H9 (cell line): ENCODE data around the gene PEPD. TPM values are rescaled to one million over a fixed set of nuclear protein-coding genes. Genes with fewer than 3 reads are reported as not detected.

ENCODE experiments used
- DNase-seq: peaks from one replicate; pipeline ENCODE4 v3.0.0-alpha.2; 2017
- H2AFZ ChIP-seq: one replicate; pipeline ENCODE4 v1.6.1; 2013; ENCODE audit warnings: mild to moderate bottlenecking, low read length, control low read depth, moderate library complexity
- H2AK5ac ChIP-seq: 2 replicates; pipeline ENCODE4 v1.6.1; 2013; ENCODE audit warnings: low read length, control low read depth, mixed read lengths; ENCODE audit not compliant: insufficient read length
- H2BK120ac ChIP-seq: one replicate; pipeline ENCODE4 v1.6.1; 2013; ENCODE audit warnings: low read depth, mild to moderate bottlenecking, low read length, control low read depth, inconsistent platforms; ENCODE audit not compliant: poor library complexity, severe bottlenecking
- H2BK12ac ChIP-seq: 2 replicates; pipeline ENCODE4 v1.6.1; 2013; ENCODE audit warnings: low read length, control low read depth, mixed read lengths, low read depth; ENCODE audit not compliant: insufficient read length
- H2BK15ac ChIP-seq: 2 replicates; pipeline ENCODE4 v1.6.1; 2013; ENCODE audit warnings: low read depth, low read length, control low read depth
- H2BK20ac ChIP-seq: one replicate; pipeline ENCODE4 v1.6.1; 2013; ENCODE audit warnings: low read depth, mild to moderate bottlenecking, low read length, control low read depth, inconsistent platforms; ENCODE audit not compliant: poor library complexity, severe bottlenecking
- H2BK5ac ChIP-seq: 2 replicates; pipeline ENCODE4 v1.6.1; 2013; ENCODE audit warnings: low read length, control low read depth, mixed read lengths; ENCODE audit not compliant: insufficient read length
- H3K14ac ChIP-seq: 2 replicates; pipeline ENCODE4 v1.6.1; 2013; ENCODE audit warnings: low read length, control low read depth; ENCODE audit not compliant: insufficient read depth
- H3K18ac ChIP-seq: 2 replicates; pipeline ENCODE4 v1.6.1; 2013; ENCODE audit warnings: low read depth, mild to moderate bottlenecking, mixed read lengths, low read length, control low read depth; ENCODE audit not compliant: insufficient read length
- H3K23ac ChIP-seq: 2 replicates; pipeline ENCODE4 v1.6.1; 2013; ENCODE audit warnings: low read length, control low read depth, mixed read lengths, low read depth; ENCODE audit not compliant: insufficient read length
- H3K23me2 ChIP-seq: 2 replicates; pipeline ENCODE4 v1.6.1; 2013; ENCODE audit warnings: low read depth, mild to moderate bottlenecking, mixed read lengths, low read length, control low read depth; ENCODE audit not compliant: insufficient read length, poor library complexity, severe bottlenecking
- H3K27ac ChIP-seq: 2 replicates; pipeline ENCODE4 v1.5.1; 2013; ENCODE audit warnings: low read length, control low read depth, mixed read lengths, low read depth; ENCODE audit not compliant: insufficient read length
- H3K27me3 ChIP-seq: 2 replicates; pipeline ENCODE4 v1.6.1; 2013; ENCODE audit warnings: low read length, control low read depth, inconsistent platforms; ENCODE audit not compliant: insufficient read depth
- H3K4ac ChIP-seq: 2 replicates; pipeline ENCODE4 v1.6.1; 2013; ENCODE audit warnings: low read depth, mild to moderate bottlenecking, control low read depth, inconsistent platforms, low read length, moderate library complexity
- H3K4me1 ChIP-seq: 2 replicates; pipeline ENCODE4 v1.6.1; 2013; ENCODE audit warnings: low read length, control low read depth, inconsistent platforms; ENCODE audit not compliant: insufficient read depth
- H3K4me2 ChIP-seq: 2 replicates; pipeline ENCODE4 v1.6.1; 2013; ENCODE audit warnings: low read length, control low read depth, mixed read lengths; ENCODE audit not compliant: insufficient read length, insufficient read depth
- H3K56ac ChIP-seq: 2 replicates; pipeline ENCODE4 v1.6.1; 2013; ENCODE audit warnings: low read depth, mild to moderate bottlenecking, mixed read lengths, low read length, control low read depth; ENCODE audit not compliant: insufficient read length
- H3K79me1 ChIP-seq: 2 replicates; pipeline ENCODE4 v1.6.1; 2013; ENCODE audit warnings: low read depth, mild to moderate bottlenecking, moderate library complexity, low read length, control low read depth, inconsistent platforms; ENCODE audit not compliant: insufficient read depth, poor library complexity, severe bottlenecking
- H3K79me2 ChIP-seq: 2 replicates; pipeline ENCODE4 v1.6.1; 2013; ENCODE audit warnings: low read length, control low read depth, inconsistent platforms; ENCODE audit not compliant: insufficient read depth
- H3K9ac ChIP-seq: 2 replicates; pipeline ENCODE4 v1.6.1; 2013; ENCODE audit warnings: low read length, control low read depth, mixed read lengths; ENCODE audit not compliant: insufficient read length; ENCODE audit errors: extremely low read depth
- H3K9me3 ChIP-seq: one replicate; pipeline ENCODE4 v1.6.1; 2013; ENCODE audit warnings: low read depth, low read length, inconsistent platforms; ENCODE audit not compliant: control insufficient read depth
- H3T11ph ChIP-seq: one replicate; pipeline ENCODE4 v1.6.1; 2013; ENCODE audit warnings: mild to moderate bottlenecking, low read length, control low read depth, inconsistent platforms
- H4K20me1 ChIP-seq: one replicate; pipeline ENCODE4 v1.6.1; 2013; ENCODE audit not compliant: control insufficient read depth, insufficient read length, insufficient read depth
- H4K5ac ChIP-seq: 2 replicates; pipeline ENCODE4 v1.6.1; 2013; ENCODE audit warnings: low read depth, mild to moderate bottlenecking, mixed read lengths, low read length, control low read depth; ENCODE audit not compliant: insufficient read length
- H4K8ac ChIP-seq: replicated peaks from 2 replicates; pipeline ENCODE4 v1.6.1; 2013; ENCODE audit warnings: low read length, control low read depth, mixed read lengths, low read depth; ENCODE audit not compliant: insufficient read length
- H4K91ac ChIP-seq: 2 replicates; pipeline ENCODE4 v1.6.1; 2013; ENCODE audit warnings: low read depth, mild to moderate bottlenecking, moderate library complexity, mixed read lengths, low read length, control low read depth; ENCODE audit not compliant: insufficient read length
- H3K27ac Mint-ChIP-seq, 3 experiments: 2 replicates in 2 of 3; 3 replicates in 1 of 3; pipeline ENCODE4 v1.8.0; 2020 to 2021; ENCODE audit warnings: mixed read lengths in 3 of 3, mild to moderate bottlenecking in 1 of 3, moderate library complexity in 1 of 3
- H3K27me3 Mint-ChIP-seq: 2 replicates; pipeline ENCODE4 v1.8.0; 2021; ENCODE audit warnings: low read depth, mild to moderate bottlenecking, moderate library complexity, mixed read lengths
- H3K36me3 Mint-ChIP-seq, 3 experiments: 2 replicates in 2 of 3; 3 replicates in 1 of 3; pipeline ENCODE4 v1.8.0; 2020 to 2021; ENCODE audit warnings: low read depth in 3 of 3, mixed read lengths in 3 of 3; ENCODE audit not compliant: insufficient read depth in 1 of 3
- H3K4me1 Mint-ChIP-seq, 2 experiments: 2 replicates each; pipeline ENCODE4 v1.8.0; 2020; ENCODE audit warnings: mixed read lengths in 2 of 2
- H3K4me3 Mint-ChIP-seq, 2 experiments: 2 replicates in 1 of 2; 3 replicates in 1 of 2; pipeline ENCODE4 v1.8.0; 2020 to 2021; ENCODE audit warnings: mild to moderate bottlenecking in 2 of 2, mixed read lengths in 2 of 2, moderate library complexity in 1 of 2
- H3K9me3 Mint-ChIP-seq, 2 experiments: 2 replicates in 1 of 2; 3 replicates in 1 of 2; pipeline ENCODE4 v1.8.0; 2020; ENCODE audit warnings: mild to moderate bottlenecking in 2 of 2, mixed read lengths in 2 of 2, moderate library complexity in 1 of 2
- CTCF ChIP-seq: fragments of 200-600 bp; sonication (generic); conservative IDR thresholded peaks from 3 replicates; pipeline ENCODE4 v1.8.0; 2021; ENCODE audit warnings: antibody characterized with exemption, mild to moderate bottlenecking
- WGBS: extraction: QIAGEN DNeasy Blood & Tissue Kit; methylation state at CpG from one replicate; pipeline ENCODE4 v1.1.7; 2013; ENCODE audit warnings: missing lambda C conversion rate, low lambda C conversion rate, mixed read lengths; ENCODE audit not compliant: insufficient read length; ENCODE audit errors: extremely low coverage; 5-methylcytosine and 5-hydroxymethylcytosine counted together
- total RNA-seq: library from RNA; stranded (reverse); gene quantifications from 2 replicates; pipeline ENCODE4 v1.2.1, GENCODE V29; 2021

The PEPD gene
- total RNA-seq, 1 experiment from 2014 or later: 52.8 TPM

DNA sequence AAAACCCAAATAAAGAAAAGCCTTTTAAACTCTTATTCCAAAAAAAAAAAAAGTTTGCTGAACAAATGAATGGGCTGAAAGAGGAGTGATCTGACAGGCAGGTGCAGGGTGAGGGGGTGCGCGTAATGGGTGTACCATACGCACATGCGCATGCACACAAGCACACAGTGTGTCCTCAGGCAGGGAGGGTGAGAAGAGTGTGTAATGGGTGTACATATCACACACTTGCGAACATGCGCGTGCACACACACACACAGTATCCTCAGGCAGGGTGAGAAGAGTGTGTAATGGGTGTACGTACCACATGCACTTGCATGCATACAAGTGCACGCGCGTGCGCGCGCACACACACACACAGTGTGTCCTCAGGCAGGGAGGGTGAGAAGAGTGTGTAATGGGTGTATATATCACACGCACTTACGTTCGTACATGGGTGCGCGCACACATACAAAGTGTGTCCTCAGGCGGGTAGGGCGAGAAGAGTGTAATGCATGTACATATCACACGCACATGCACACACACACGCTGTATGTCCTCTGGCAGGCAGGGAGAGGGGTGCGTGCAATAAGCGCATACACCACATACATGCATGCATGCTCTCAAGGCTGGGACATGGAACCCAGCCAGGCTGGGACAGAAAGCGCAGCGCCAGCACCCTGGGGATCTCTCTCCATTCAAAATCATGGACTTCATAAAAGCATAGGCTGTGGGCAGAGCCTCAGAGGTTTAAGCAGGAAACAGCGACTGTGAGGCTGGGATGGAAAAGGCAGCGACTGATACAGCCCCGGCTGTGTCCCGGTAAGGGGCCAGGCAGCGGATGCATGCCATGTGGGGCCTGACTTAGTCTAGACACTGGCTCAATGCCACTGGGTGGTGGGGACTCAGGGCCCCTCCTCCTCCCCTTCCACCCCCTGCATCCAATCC lies 77.7 kb downstream of the PEPD start:
- no peak overlapping the region for H3K27ac ChIP-seq
- H4K8ac ChIP-seq: no peak overlapping the region
- no peak overlapping the region for H2AFZ ChIP-seq
- TF ChIP-seq CTCF: no peak
- H3K23ac ChIP-seq: no peak overlapping the region
- no peaks in the 10 kb centered on the region for H3K4me1 ChIP-seq
- no peak overlapping the region for H2BK20ac ChIP-seq
- H3K14ac ChIP-seq: no peak overlapping the region
- H2BK5ac ChIP-seq: no peak overlapping the region
- no peaks in the 10 kb centered on the region for H3K9me3 ChIP-seq
- H3T11ph ChIP-seq: no peak overlapping the region
- Mint-ChIP-seq H3K4me3 (no peak overlapping the region; a peak in 1 of 5 replicates), H3K4me1 (no peaks in the 10 kb centered on the region), H3K27ac (peak overlapping the region in 1 of 3 experiments; percentile 13; a peak in 1 of 7 replicates), H3K9me3 (no peaks in the 10 kb centered on the region), H3K27me3 (0 out of 2 replicates have a peak, but pooled peaks cover 3% of the 10 kb centered on the region), H3K36me3 (peaks cover 0 to 4% (median 0%) of the 10 kb centered on the region in 3 experiments; a peak in 2 of 7 replicates)
- H3K79me1 ChIP-seq: no peaks in the 10 kb centered on the region
- H2BK15ac ChIP-seq: no peak overlapping the region
- no peak for DNase-seq
- peaks cover 2% of the 10 kb centered on the region for H4K20me1 ChIP-seq
- no peak overlapping the region for H2BK120ac ChIP-seq
- H3K18ac ChIP-seq: no peak overlapping the region
- H3K56ac ChIP-seq: no peak overlapping the region
- no CpG with 5 or more reads among the region's 32 CpGs for WGBS
- H2BK12ac ChIP-seq: no peak overlapping the region
- no peaks in the 10 kb centered on the region for H3K79me2 ChIP-seq
- no peak overlapping the region for H4K91ac ChIP-seq
- H3K27me3 ChIP-seq: no peaks in the 10 kb centered on the region
- no peak overlapping the region for H2AK5ac ChIP-seq
- H3K9ac ChIP-seq: no peak overlapping the region
- no peak overlapping the region for H4K5ac ChIP-seq
- H3K4me2 ChIP-seq: no peak overlapping the region
- H3K4ac ChIP-seq: no peak overlapping the region
- H3K23me2 ChIP-seq: no peaks in the 10 kb centered on the region
